Right lobe of liver (tissue), 6 donors: ENCODE data around the gene MARCHF6. TPM values are rescaled to one million over a fixed set of nuclear protein-coding genes. Genes with fewer than 3 reads are reported as not detected.

Experiments
- ATAC-seq, 4 donors: fragments of 200-7000 bp; cut with Tn5 transposase; one replicate each; pipeline ENCODE4 v1.9.1; 2020; ENCODE audit warnings: mild to moderate bottlenecking in 4 of 4, moderate library complexity in 4 of 4
- DNase-seq, 3 donors: peaks; one replicate each; pipeline ENCODE4 v3.0.0-alpha.2; 2020
- H3K27ac ChIP-seq, 3 donors: fragments of 200-600 bp; one replicate each; pipeline ENCODE4 v1.8.0; 2022
- H3K27me3 ChIP-seq, 2 donors: fragments of 200-600 bp; one replicate each; pipeline ENCODE4 v1.8.0; 2022
- H3K36me3 ChIP-seq, 4 donors: fragments of 200-600 bp; sonication (generic) in 1 of 4; one replicate each; pipeline versions ENCODE4 v1.5.1 to v1.8.0; 2017 to 2022; ENCODE audit warnings: control low read depth in 1 of 4
- H3K4me1 ChIP-seq, 4 donors: fragments of 200-600 bp; sonication (generic) in 1 of 4; one replicate each; pipeline versions ENCODE4 v1.5.1 to v1.8.0; 2017 to 2022; ENCODE audit warnings: control low read depth in 1 of 4
- H3K4me3 ChIP-seq, 3 donors: fragments of 200-600 bp; one replicate each; pipeline ENCODE4 v1.8.0; 2022
- H3K9me3 ChIP-seq, 4 donors: fragments of 200-600 bp; sonication (generic) in 1 of 4; one replicate each; pipeline versions ENCODE4 v1.5.1 to v1.8.0; 2017 to 2022; ENCODE audit warnings: control low read depth in 1 of 4
- POLR2A ChIP-seq: fragments of 450-650 bp; IDR thresholded peaks from one replicate; pipeline ENCODE4 v1.6.1; 2017; ENCODE audit warnings: antibody characterized with exemption, mild to moderate bottlenecking
- WGBS: methylation state at CpG from one replicate; pipeline ENCODE4 v1.1.6; 2018; ENCODE audit warnings: low coverage, low lambda C conversion rate; ENCODE audit not compliant: insufficient coverage; ENCODE audit errors: missing lambda C conversion rate; 5-methylcytosine and 5-hydroxymethylcytosine counted together
- intact Hi-C, 2 donors: fragments of 100-400 bp; cut with DNase I; formaldehyde crosslinking; loops; one replicate each; pipeline versions ENCODE4 v1.11.2 to v1.14.1; 2022
- long read RNA-seq: library from polyadenylated mRNA; unstranded; transcript quantifications from one replicate; pipeline ENCODE4 v2.0.0, GENCODE V29; 2019
- total RNA-seq, 6 experiments: library from RNA; depleted of rRNA in 2 of 6; stranded (reverse); fragments of >200 nt in 2 of 6; fragmentation: NEBNext Ultra II Directional in 3 of 6; extraction: Animal tissue kit (Norgen Biotek cat#: 25700) in 3 of 6; gene quantifications; one replicate each; pipeline versions ENCODE4 v1.1.0 to v1.2.4, GENCODE V29; 2016 to 2023
- TF ChIP-seq, protein P1 (sequence below), 4 donors: fragments of 200-600 bp in 3 of 4; fragments of 450-650 bp in 1 of 4; IDR thresholded peaks; one replicate each; pipeline versions ENCODE4 v1.5.1 to v1.8.0; 2016 to 2022; ENCODE audit warnings: antibody characterized with exemption in 4 of 4, mild to moderate bottlenecking in 2 of 4
- donor health status: DM: no; HTN: yes; CAD: no.
- donor health status: DM: no; HTN: no; CAD: no.
- donor health status: DM: no; HTN: no; CAD: no.
- donor health status: DM: no; HTN: yes; CAD: no.
- donor health status: DM: no; HTN: yes; CAD: no.

Gene MARCHF6
- 100 to 1,000 TPM in 1 of 6 experiments, 10 to 100 TPM in 5; 44.9 to 106 (median 68.6) TPM for total RNA-seq
- long read RNA-seq, full-length matches to known transcripts = 1 of 9 reads
- long read RNA-seq, partial matches to known transcripts = 1 of 9 reads
- long read RNA-seq, other reads (novel, unspliced or antisense) = 7 of 9 reads

- Histone ChIP-seq H3K4me1 (peaks cover 0 to 18% (median 2%) of the 10 kb centered on the region in 4 donors), H3K4me3 (peak within 1 kb of the TSS; percentile 77 to 92 (median 89)), H3K36me3 (no peaks in the 10 kb centered on the region), H3K9me3 (no peaks in the 10 kb centered on the region), H3K27me3 (no peaks in the 10 kb centered on the region), H3K27ac (peak within 1 kb of the TSS; percentile 98 to 99 (median 98))
- TF ChIP-seq, protein P1, sequence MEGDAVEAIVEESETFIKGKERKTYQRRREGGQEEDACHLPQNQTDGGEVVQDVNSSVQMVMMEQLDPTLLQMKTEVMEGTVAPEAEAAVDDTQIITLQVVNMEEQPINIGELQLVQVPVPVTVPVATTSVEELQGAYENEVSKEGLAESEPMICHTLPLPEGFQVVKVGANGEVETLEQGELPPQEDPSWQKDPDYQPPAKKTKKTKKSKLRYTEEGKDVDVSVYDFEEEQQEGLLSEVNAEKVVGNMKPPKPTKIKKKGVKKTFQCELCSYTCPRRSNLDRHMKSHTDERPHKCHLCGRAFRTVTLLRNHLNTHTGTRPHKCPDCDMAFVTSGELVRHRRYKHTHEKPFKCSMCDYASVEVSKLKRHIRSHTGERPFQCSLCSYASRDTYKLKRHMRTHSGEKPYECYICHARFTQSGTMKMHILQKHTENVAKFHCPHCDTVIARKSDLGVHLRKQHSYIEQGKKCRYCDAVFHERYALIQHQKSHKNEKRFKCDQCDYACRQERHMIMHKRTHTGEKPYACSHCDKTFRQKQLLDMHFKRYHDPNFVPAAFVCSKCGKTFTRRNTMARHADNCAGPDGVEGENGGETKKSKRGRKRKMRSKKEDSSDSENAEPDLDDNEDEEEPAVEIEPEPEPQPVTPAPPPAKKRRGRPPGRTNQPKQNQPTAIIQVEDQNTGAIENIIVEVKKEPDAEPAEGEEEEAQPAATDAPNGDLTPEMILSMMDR (IDR thresholded peaks at IDR 0.05) = peak in 1 of 4 donors; percentile 6
- peak; percentile 94 for TF ChIP-seq POLR2A
- ATAC-seq (peak; percentile 96 to 98 (median 96)), DNase-seq (peak; percentile 98)
- WGBS = under 1% methylated on average over 47 of the region's 92 CpGs
- intact Hi-C loops = no loop called here
Measured at GRCh38 chr5:10353241-10354047, at the start of gene MARCHF6. TSS of gene MARCHF6 (plus strand) at chr5:10353695. CDS start at chr5:10353899, 204 bp downstream.

GRCh38 chr5:10303699-10304170, 49.8 kb upstream of the MARCHF6 start:
- 33% methylated on average over 5 of the region's 5 CpGs for WGBS
- H3K4me1 ChIP-seq = peaks cover 0 to 56% (median 23%) of the 10 kb centered on the region in 4 donors
- DNase-seq (peak in 2 of 3 donors; percentile 53 to 61), ATAC-seq (peak; percentile 25 to 59 (median 36))
- H3K27ac ChIP-seq = peak overlapping the region; percentile 77 to 94 (median 83)
- H3K27me3 ChIP-seq = no peaks in the 10 kb centered on the region
- H3K36me3 ChIP-seq = no peaks in the 10 kb centered on the region
- TF ChIP-seq, protein P1 (IDR thresholded peaks at IDR 0.05) = no peak
- no peak for TF ChIP-seq POLR2A
- no peak overlapping the region for H3K4me3 ChIP-seq
- H3K9me3 ChIP-seq = no peaks in the 10 kb centered on the region
- intact Hi-C loops = no loop called here

GRCh38 chr5:10304932-10305331, 48.6 kb upstream of the MARCHF6 start:
- Histone ChIP-seq H3K36me3 (no peaks in the 10 kb centered on the region), H3K4me3 (peak overlapping the region in 1 of 3 donors; percentile 8), H3K4me1 (peaks cover 0 to 52% (median 20%) of the 10 kb centered on the region in 4 donors), H3K27ac (peak overlapping the region in 2 of 3 donors; percentile 83 to 94), H3K27me3 (no peaks in the 10 kb centered on the region), H3K9me3 (no peaks in the 10 kb centered on the region)
- DNase-seq (peak in 1 of 3 donors; percentile 56), ATAC-seq (peak; percentile 11 to 45 (median 24))
- 49% methylated on average over 3 of the region's 5 CpGs for WGBS
- intact Hi-C loops = no loop called here
- no peak for TF ChIP-seq POLR2A
- TF ChIP-seq, protein P1 (IDR thresholded peaks at IDR 0.05) = peak; percentile 30 to 40 (median 36)

- ATAC-seq (no peak), DNase-seq (no peak)
- Histone ChIP-seq H3K4me1 (peaks cover 0 to 54% (median 23%) of the 10 kb centered on the region in 4 donors), H3K9me3 (no peaks in the 10 kb centered on the region), H3K27ac (peak overlapping the region in 2 of 3 donors; percentile 83 to 94), H3K27me3 (no peaks in the 10 kb centered on the region), H3K4me3 (peak overlapping the region in 2 of 3 donors; percentile 63 to 76), H3K36me3 (no peaks in the 10 kb centered on the region)
- intact Hi-C loops = no loop called here
- WGBS = 27% methylated on average over 5 of the region's 5 CpGs
- TF ChIP-seq POLR2A = no peak
Measured at GRCh38 chr5:10306114-10306513, 47.4 kb upstream of the MARCHF6 start.
